NCI-H2196 (cell line): ENCODE measurements around the gene PAGR1.

Source experiments
- DNase-seq: peaks from one replicate; lab custom pipeline; 2025; ENCODE audit not compliant: unreplicated experiment; lab: John Stamatoyannopoulos, UW

Gene PAGR1

DNA sequence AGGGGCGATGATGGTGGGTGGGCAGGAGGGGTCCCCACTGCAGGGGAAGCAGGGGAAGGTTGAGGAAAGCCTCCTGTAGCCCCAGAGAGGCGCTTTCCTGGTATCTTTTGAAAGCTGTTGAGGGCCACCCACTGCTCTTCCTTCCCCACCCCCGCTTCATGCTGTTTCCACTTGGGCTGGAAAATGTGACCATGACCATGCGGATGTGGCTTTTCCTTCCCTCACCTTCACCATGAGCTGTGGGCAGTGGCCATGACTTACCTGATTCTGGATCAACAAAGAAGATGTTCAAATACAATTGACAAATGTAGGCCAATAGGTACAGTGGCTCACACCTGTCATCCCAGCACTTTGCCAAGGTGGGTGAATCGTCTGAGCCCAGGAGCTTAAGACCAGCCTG, 18.1 kb downstream of the PAGR1 start:
- no peak for DNase-seq

DNA sequence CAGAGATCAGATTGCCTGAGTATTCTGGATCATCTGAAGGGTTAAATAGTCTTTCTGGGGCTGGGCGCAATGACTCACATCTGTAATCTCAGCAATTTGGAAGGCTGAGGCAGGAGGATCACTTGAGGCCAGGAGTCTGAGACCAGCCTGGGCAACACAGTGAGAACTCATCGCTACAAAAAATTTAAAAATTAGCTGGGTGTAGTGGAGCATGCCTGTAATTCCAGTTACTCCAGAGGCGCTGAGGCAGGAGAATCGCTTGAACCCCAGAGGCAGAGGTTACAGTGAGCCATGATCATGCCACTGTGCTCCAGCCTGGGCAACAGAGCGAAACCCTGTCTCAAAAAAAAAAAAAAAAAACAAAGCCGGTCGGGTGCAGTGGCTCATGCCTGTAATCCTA, 20.0 kb downstream of the PAGR1 start:
- no peak for DNase-seq

DNA sequence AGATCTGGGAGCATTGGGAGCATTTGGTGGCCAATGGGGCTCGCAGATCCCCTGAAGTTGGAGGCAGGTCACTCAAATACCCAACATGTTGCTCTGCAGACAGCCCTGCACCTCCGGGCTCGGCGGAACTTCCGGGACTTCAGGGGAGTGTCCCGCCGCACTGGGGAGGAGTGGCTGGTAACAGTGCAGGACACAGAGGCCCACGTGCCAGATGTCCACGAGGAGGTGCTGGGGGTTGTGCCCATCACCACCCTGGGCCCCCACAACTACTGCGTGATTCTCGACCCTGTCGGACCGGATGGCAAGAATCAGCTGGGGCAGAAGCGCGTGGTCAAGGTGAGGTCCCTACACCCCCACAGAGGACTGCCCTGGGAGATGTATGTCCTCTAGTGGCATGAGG, 20.7 kb downstream of the PAGR1 start:
- no peak for DNase-seq

DNA sequence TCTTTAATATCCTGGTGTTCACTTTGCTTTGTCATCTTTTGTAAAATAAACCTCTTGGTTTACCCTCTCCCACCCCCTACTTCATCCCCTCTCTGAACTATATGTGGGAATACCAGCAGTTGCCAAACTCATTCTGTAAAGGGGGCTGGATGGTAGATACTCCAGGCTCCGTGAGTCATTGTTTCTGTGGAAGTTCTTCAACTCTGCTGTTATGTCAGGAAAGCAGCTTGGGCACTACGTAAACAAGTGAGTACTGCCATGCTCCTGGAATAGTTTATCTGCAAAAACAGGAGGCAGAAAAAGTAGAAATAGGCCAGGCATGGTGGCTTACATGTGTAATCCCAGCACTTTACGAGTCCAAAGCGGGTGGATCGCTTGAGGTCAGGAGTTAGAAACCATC, 21.9 kb downstream of the PAGR1 start:
- DNase-seq = no peak

DNA sequence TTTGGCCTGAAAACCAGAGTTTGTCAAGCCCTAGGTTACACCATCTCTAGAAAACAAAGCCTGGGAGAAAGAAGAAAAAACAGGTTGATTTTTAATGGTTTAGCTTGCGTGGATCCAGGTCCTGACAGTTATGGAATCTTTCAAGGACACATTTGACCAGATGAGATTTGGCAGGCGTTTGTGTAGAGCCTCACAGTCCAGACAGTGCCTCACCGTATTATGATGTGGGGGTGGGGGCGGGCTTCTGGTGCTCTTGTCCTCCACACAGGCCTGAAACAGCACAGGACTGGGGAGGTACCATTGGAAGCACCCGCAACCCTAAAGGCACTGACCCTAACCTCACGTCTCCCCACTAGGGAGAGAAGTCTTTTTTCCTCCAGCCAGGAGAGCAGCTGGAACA, 23.9 kb downstream of the PAGR1 start:
- no peak for DNase-seq

DNA sequence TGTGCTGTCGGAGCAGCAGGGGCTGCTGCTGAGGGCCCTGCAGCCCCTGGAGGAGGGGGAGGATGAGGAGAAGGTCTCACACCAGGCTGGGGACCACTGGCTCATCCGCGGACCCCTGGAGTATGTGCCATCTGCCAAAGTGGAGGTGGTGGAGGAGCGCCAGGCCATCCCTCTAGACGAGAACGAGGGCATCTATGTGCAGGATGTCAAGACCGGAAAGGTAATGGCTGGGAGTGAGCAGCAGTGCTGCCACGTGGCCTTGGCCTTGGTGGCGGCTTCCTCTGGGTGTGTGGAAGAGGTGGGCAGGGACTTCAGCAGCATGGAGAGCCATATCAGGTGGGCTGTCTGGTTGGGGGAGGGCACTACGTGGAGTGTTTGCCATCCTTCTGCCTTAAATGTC, 24.3 kb downstream of the PAGR1 start:
- no peak for DNase-seq

DNA sequence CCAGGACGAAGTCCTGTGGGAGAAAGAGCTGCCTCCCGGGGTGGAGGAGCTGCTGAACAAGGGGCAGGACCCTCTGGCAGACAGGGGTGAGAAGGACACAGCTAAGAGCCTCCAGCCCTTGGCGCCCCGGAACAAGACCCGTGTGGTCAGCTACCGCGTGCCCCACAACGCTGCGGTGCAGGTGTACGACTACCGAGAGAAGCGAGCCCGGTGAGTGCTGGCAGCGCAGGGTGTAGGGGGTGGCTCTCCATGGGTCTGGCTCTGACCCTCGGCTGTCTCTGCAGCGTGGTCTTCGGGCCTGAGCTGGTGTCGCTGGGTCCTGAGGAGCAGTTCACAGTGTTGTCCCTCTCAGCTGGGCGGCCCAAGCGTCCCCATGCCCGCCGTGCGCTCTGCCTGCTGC, 25.7 kb downstream of the PAGR1 start:
- no peak for DNase-seq

DNA sequence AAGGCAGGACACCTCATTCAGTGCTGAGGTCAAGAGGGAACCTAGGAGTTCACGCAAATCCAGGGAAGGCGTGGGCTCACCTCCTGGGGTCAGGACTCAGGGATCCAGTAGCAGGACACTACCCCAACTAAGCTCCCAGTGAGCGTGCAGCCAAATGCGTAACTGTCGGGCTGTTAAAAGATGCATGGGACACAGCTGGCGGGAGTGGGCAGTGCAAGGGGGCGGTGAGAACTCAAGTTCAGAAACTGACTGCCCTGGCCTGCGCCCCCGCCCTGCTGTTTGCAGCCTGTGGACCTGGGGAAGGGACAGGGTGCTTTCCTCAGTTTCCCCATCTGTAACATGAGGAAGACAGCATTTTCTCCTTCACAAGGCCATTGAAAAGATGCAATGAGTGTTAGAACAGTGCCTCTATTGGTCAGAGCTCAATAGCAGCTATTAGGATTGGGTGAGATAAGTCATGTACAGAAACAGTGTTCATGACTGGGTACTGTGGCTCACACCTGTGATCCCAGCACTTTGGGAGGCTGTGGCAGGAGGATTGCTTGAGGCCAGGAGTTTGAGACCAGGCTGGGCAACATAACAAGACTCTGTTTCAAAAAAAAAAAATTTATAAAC, 26.9 kb downstream of the PAGR1 start:
- DNase-seq = no peak

DNA sequence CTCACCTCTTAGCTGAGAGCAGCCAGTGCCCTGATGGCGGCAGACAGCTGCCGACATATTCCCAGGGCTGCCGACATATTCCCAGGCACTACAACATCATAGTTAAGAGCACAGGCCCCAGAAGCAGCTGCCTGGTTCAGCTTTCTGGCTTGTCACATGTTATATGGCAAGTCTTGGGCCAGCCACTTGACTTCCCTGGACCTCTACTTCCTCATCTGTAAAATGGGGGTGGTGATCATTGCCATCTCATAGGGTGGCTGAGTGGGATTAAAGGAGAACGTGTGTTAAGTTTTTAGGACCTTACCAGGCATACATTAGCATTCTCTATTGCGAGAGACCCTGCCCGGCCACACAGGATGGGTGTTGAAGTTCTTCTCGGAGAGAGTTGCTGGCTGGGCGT, 28.0 kb downstream of the PAGR1 start:
- DNase-seq = no peak

DNA sequence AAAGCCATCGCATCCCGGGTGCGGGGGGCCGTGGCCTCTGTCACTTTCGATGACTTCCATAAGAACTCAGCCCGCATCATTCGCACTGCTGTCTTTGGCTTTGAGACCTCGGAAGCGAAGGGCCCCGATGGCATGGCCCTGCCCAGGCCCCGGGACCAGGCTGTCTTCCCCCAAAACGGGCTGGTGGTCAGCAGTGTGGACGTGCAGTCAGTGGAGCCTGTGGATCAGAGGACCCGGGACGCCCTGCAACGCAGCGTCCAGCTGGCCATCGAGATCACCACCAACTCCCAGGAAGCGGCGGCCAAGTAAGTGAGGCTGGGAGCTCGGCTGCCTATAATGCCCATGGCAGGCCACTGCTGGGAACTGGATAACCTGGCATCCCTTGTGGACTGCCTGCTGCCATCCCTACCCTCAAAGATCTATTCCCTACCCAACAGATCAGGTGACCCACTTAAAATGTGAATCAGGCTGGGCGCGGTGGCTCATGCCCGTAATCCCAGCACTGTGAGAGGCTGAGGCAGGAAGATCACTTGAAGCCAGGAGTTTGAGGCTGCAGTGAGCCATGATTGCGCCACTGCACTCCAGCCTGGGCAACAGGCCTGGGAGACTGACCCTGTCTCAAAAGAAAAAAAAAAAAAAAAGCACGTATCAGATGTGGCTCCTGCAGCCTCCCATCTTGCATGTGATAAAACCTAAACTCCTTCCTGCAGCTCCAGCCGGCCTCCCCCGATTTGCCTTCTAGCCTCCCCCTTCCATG, 28.8 kb downstream of the PAGR1 start:
- no peak for DNase-seq

DNA sequence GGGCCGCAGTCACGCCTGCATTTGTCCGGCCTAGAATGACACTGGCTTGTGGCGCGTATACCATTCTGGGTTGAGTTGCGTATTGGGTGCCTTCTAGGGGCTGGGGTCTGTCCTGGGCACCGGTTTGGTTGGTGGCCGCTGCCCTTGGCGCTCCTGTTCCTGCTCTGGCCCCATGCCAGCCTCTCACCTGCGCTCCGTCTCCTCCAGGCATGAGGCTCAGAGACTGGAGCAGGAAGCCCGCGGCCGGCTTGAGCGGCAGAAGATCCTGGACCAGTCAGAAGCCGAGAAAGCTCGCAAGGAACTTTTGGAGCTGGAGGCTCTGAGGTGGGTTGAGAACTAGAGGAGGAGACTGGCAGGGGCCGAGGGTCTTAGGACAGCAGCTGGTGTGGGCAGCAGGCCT, 29.7 kb downstream of the PAGR1 start:
- DNase-seq = no peak

DNA sequence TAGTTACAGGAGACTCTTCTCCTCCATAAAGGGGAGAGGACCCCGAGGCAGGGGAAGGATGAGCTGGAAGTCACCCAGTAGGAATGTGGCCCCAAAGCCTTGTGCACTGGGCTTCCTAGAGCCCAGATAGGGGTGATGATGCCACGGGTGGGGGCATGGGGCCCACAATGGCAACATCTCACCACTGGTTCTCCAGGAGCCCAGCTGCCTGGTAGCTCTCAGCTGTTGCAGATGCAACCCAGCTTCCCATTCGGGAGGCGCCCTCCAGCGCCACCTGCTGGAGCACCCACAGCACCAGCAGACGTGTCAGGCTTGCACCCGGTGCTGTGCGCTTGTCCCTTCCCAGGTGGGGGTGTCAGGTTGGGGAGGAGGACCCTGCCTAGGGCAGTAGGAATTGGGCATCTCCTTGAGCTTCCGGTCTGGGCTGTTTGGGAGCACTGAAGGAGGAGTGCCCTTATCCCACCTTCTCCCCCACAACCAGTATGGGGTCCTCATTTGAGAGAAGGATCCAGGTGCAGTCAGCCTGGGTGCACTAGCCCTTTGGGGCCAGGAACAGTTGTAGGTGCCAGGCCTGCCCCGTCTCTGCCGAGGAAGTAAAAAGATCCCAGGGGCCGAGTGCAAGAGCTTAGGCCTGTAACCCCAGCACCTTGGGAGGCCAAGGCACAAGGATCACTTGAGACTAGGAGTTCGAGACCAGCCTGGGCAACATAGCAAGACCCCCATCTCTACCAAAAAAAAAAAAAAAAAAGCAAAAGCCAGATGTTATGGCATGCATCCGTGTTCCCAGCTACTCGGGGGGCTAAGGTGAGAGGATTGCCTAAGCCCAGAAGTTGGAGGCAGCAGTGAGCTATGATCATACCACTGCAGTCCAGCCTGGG, 32.7 kb downstream of the PAGR1 start:
- DNase-seq = peak; percentile 80

DNA sequence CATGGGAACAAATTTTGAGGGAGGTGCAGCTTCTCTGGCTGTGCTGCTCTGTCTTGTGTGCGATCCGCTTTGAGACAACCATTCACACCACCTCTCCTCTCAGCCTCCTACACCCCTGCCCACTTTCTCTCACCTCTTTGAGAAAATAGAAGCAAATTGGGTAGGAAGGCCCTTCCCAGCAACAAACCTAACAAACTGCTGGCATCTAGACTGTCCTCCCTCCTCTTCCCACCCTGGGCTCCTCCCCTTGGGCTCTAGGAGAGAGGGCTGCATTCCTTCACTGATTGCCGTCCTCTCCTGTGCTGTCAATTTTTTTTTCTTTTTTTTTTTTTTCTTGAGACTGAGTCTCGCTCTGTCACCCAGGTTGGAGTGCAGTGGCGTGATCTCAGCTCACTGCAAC, 33.6 kb downstream of the PAGR1 start:
- no peak for DNase-seq

DNA sequence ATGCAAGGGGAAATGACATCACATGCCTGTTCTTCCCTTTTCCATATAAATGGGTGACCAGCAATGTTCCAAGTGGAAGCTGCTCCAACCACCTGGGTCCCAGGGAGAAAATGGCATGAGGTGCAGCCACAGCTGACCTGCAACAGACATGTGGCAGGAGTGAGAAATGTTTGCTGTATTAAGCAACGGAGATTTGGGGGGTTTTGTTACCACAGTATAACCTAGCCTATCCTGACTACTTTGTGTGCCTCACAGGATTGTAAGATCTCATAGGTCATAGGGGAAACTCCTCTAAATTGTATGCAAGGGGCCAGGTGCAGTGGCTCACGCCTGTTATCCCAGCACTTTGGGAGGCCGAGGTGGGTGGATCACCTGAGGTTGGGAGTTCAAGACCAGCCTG, 35.0 kb downstream of the PAGR1 start:
- no peak for DNase-seq

DNA sequence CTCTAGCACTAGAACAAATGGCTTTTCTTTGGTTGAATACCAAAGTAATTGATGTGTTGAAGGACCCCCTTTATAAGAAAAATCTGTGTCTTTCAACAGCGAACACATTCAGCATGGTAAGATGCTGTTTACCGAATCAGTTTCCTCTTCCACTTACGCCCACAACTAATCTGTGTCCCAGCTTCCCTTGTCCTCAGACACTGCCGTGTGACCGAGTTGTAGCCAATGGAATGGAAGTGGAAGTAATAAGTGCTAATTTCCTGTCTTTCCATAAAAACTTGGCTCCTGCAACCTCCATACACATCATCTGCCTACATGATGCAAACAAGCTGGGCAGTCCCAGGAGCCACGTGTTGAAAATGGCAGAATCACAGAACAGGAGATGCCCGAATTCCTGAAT, 36.7 kb downstream of the PAGR1 start:
- DNase-seq = no peak

DNA sequence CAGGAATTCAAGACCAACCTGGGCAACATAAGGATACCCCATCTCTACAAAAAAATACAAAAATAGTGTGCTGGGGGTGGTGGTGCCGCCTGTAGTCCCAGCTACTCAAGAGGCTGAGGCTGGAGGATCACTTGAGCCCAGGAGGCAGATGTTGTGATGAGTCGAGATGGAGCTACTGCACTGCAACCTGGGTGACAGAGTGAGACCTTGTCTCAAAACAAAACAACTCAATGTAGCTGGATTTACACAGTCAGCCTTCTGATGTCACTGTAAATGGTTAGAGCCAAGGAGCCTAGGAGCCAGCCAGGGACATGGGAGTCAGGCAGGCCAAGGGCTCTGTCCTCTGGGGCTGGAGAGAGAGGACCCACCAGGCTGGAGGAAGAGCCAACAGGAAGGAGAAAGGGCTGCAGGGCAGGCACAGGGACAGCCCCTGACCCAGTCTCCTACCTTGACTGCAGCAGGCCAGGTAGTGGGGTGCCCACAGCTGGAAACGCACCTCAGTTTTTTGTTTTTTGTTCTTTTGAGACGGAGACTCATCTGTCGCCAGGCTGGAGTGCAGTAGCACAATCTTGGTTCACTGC, 38.7 kb downstream of the PAGR1 start:
- DNase-seq = no peak

DNA sequence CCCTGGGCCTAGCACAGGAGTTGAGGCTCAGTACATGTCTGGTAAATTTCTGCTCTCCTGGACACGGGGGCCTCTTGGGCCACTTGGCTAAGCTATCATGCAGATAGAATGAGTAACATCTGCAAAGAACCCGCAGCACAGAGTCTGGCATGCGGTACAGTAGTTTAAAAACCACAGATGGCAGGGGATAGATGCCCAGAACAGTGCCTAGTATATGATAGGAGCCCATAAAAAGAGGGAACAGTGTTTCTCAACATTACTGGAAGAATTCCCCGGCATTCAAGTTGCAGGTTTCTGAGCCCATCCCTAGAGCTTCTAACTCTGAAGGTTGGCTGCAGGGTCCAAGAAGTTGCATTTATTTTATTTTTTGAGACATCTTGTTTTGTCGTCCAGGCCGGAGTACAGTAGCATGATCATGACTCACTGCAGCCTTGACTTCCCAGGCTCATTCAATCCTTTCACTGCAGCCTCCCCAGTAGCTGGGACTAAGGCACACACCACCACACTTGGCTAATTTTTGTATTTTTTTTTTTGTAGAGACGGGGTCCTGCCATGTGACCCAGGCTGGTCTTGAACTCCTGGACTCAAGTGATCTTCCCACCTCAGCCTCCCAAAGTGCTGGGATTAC, 41.3 kb downstream of the PAGR1 start:
- no peak for DNase-seq

DNA sequence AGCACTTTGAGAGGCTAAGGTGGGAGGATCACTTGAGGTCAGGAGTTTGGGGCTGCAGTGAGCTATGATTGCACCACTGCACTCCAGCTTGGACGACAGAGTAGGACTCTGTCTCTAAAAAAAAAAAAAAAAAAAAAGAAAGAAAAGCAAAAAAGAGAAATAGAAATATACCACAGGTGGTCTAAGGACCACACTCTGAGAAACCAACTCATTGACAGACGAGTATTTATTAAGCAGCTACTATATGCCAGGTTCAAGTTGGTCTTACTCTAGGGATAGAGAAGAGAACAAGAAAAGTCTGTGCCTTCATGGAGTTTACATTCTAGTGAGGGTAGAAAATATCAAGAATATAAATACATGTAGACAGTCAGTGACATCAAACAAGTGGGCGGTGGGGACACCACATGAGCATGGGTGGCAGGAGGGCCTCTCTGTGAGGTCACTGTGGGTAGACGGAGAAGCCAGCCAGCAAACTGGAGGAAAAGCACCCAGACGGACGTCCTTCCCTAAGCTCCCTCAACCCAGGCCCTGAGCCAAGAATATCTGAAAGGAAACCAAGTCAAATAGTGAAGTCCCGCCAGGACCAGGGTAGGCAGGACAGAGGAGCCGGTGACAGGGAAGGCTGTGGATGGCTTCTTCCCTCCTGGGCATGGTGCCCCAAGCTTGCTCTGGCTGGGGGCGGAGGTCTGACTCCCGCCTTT, 42.3 kb downstream of the PAGR1 start:
- DNase-seq = no peak

DNA sequence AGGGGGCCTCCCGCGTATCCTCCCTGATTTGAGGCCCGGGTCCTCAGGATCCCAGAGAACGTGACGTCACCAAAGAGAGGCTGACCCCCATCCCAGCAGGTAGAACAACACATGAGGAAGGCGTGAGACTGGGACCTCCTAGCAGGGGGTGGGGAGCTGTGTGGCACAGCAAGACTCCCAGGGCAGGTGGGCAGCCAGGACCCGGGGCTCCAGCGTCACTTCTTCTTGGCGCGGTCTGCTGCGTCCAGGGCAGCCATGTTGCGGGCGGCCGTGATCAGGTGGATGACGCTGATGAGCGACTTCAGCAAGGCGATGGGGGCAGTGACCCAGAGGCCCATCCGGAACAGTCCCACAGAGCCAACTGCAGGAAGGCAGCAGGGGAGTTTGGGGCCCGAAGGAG, 43.0 kb downstream of the PAGR1 start:
- DNase-seq = no peak

DNA sequence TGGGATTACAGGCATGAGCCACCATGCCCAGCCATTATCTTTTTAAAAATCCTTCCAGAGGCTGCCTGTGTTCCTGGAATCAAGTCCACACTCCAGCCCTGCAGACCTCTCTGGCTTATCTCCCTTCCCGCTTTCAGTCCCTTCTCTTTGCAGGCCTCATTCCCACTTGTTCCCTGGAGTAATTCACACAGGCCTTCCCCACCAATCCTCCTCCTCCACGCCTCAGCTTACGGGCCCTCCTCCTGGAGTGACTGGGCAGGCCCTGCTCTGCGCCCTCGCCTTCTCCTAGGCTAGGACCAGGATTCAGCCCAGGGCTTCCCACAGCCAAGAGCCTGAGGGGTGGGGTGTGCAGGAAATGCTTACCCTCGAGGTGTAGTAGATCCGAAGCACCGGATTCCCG, 44.3 kb downstream of the PAGR1 start:
- DNase-seq = no peak
